GM20000 (cell line): ENCODE results near the gene WDR41.

ENCODE experiments used
- DNase-seq: peaks from one replicate; pipeline ENCODE4 v3.0.0; 2012; ENCODE audit warnings: low spot score
- TF ChIP-seq, protein P1 (sequence below): IDR thresholded peaks from 2 replicates; pipeline ENCODE4 v1.5.1; 2012; ENCODE audit warnings: mild to moderate bottlenecking, control low read depth; ENCODE audit errors: extremely low read depth, missing control alignments

WDR41 gene

GRCh38 chr5:77461287-77461686 is 30.8 kb downstream of the WDR41 start:
- no peak for DNase-seq
- TF ChIP-seq, protein P1, sequence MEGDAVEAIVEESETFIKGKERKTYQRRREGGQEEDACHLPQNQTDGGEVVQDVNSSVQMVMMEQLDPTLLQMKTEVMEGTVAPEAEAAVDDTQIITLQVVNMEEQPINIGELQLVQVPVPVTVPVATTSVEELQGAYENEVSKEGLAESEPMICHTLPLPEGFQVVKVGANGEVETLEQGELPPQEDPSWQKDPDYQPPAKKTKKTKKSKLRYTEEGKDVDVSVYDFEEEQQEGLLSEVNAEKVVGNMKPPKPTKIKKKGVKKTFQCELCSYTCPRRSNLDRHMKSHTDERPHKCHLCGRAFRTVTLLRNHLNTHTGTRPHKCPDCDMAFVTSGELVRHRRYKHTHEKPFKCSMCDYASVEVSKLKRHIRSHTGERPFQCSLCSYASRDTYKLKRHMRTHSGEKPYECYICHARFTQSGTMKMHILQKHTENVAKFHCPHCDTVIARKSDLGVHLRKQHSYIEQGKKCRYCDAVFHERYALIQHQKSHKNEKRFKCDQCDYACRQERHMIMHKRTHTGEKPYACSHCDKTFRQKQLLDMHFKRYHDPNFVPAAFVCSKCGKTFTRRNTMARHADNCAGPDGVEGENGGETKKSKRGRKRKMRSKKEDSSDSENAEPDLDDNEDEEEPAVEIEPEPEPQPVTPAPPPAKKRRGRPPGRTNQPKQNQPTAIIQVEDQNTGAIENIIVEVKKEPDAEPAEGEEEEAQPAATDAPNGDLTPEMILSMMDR = no peak

- TF ChIP-seq, protein P1 = no peak
- no peak for DNase-seq
These were observed 38.0 kb downstream of the WDR41 start for GRCh38 chr5:77454123-77454522.

- DNase-seq = no peak
- TF ChIP-seq, protein P1 = no peak
These were observed 39.8 kb downstream of the WDR41 start for GRCh38 chr5:77452351-77452750.

DNA sequence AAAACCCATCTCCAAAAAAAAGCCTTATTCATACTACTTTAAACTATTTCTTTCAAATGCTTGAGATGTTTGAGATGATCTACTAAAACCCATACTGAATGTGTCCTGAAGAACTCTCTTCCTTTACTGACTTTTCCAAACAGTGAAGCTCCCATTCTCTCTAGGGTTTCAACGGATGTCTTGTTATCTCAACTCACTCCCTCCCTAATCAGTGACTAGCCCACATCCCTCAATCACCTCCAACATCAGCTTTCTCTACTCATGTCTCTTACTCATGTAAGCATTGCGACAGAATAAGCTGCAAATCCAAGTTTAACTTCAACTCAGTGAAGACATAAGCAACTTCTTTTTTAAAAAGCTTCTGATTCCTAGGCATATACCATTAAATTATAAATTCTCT is 42.1 kb downstream of the WDR41 start:
- TF ChIP-seq, protein P1 = no peak
- no peak for DNase-seq

- no peak for DNase-seq
- TF ChIP-seq, protein P1 = no peak
These were observed 42.8 kb downstream of the WDR41 start for GRCh38 chr5:77449277-77449676.

GRCh38 chr5:77448831-77449230 is 43.3 kb downstream of the WDR41 start:
- no peak for DNase-seq
- TF ChIP-seq, protein P1 = no peak

DNA sequence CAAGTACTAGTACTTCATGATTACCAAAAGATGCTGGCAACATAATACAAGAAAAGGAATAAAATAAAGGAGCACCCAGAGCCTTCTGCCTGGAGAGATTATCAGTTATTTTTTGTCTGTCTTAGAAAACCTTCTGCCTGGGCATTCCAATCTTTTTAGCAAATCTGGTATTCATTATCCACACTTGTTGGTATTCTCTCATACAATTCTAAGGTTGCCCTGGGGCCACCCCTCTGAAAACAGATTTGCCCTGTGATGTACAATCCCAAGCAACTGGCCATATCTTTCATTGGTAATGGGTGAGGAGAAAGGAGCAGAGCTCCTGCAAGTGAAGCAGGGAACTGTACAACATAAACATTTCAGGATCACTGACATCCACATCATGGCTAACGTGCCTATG is 47.8 kb downstream of the WDR41 start:
- no peak for DNase-seq
- TF ChIP-seq, protein P1 = no peak
